Activated naive CD8-positive, alpha-beta T cell (primary cell): Measurements from ENCODE around the gene PSMB5.

Experiments used
- H3K27ac Mint-ChIP-seq: one replicate; pipeline ENCODE4 v1.8.0; 2021; ENCODE audit warnings: mixed read lengths
- H3K27me3 Mint-ChIP-seq: one replicate; pipeline ENCODE4 v1.8.0; 2021; ENCODE audit warnings: mixed read lengths
- H3K36me3 Mint-ChIP-seq: one replicate; pipeline ENCODE4 v1.8.0; 2021; ENCODE audit warnings: mixed read lengths
- H3K4me1 Mint-ChIP-seq: one replicate; pipeline ENCODE4 v1.8.0; 2021; ENCODE audit warnings: low read depth, mixed read lengths
- H3K4me3 Mint-ChIP-seq: one replicate; pipeline ENCODE4 v1.8.0; 2021; ENCODE audit warnings: mild to moderate bottlenecking, mixed read lengths
- H3K9me3 Mint-ChIP-seq: one replicate; pipeline ENCODE4 v1.8.0; 2021; ENCODE audit warnings: low read depth, mixed read lengths

PSMB5 gene

GRCh38 chr14:22981876-22982476 is 52.7 kb downstream of the PSMB5 start:
- Mint-ChIP-seq H3K27ac (no peak overlapping the region), H3K4me3 (peak overlapping the region; percentile 71), H3K9me3 (no peaks in the 10 kb centered on the region), H3K27me3 (no peaks in the 10 kb centered on the region), H3K36me3 (peaks cover 3% of the 10 kb centered on the region), H3K4me1 (peaks cover 6% of the 10 kb centered on the region)

- H3K9me3 Mint-ChIP-seq, result no peaks in the 10 kb centered on the region
- peaks cover 6% of the 10 kb centered on the region for H3K4me1 Mint-ChIP-seq
- peak overlapping the region; percentile 64 for H3K4me3 Mint-ChIP-seq
- H3K27ac Mint-ChIP-seq, result no peak overlapping the region
- peaks cover 3% of the 10 kb centered on the region for H3K36me3 Mint-ChIP-seq
- no peaks in the 10 kb centered on the region for H3K27me3 Mint-ChIP-seq
Observed at GRCh38 chr14:22981090-22981875, 53.4 kb downstream of the PSMB5 start.

GRCh38 chr14:22980672-22981089 is 54.0 kb downstream of the PSMB5 start:
- no peak overlapping the region for H3K27ac Mint-ChIP-seq
- no peaks in the 10 kb centered on the region for H3K9me3 Mint-ChIP-seq
- H3K4me1 Mint-ChIP-seq, result peaks cover 6% of the 10 kb centered on the region
- no peaks in the 10 kb centered on the region for H3K27me3 Mint-ChIP-seq
- peaks cover 3% of the 10 kb centered on the region for H3K36me3 Mint-ChIP-seq
- H3K4me3 Mint-ChIP-seq, result peak overlapping the region; percentile 79

GRCh38 chr14:22979748-22980392 is 54.8 kb downstream of the PSMB5 start:
- Mint-ChIP-seq H3K27me3 (no peaks in the 10 kb centered on the region), H3K4me1 (peaks cover 6% of the 10 kb centered on the region), H3K36me3 (no peaks in the 10 kb centered on the region), H3K4me3 (peak overlapping the region; percentile 79), H3K27ac (peak overlapping the region; percentile 41), H3K9me3 (no peaks in the 10 kb centered on the region)

- Mint-ChIP-seq H3K27me3 (no peaks in the 10 kb centered on the region), H3K27ac (no peak overlapping the region), H3K4me3 (no peak overlapping the region), H3K4me1 (peaks cover 6% of the 10 kb centered on the region), H3K9me3 (no peaks in the 10 kb centered on the region), H3K36me3 (no peaks in the 10 kb centered on the region)
Observed at GRCh38 chr14:22978981-22979671, 55.6 kb downstream of the PSMB5 start.

GRCh38 chr14:22978487-22978837 is 56.2 kb downstream of the PSMB5 start:
- Mint-ChIP-seq H3K27ac (no peak overlapping the region), H3K27me3 (no peaks in the 10 kb centered on the region), H3K4me1 (peaks cover 6% of the 10 kb centered on the region), H3K36me3 (no peaks in the 10 kb centered on the region), H3K4me3 (no peak overlapping the region), H3K9me3 (no peaks in the 10 kb centered on the region)

GRCh38 chr14:22977684-22978486 is 56.8 kb downstream of the PSMB5 start:
- H3K4me1 Mint-ChIP-seq, result peaks cover 6% of the 10 kb centered on the region
- no peak overlapping the region for H3K27ac Mint-ChIP-seq
- H3K27me3 Mint-ChIP-seq, result no peaks in the 10 kb centered on the region
- no peaks in the 10 kb centered on the region for H3K9me3 Mint-ChIP-seq
- H3K36me3 Mint-ChIP-seq, result no peaks in the 10 kb centered on the region
- no peak overlapping the region for H3K4me3 Mint-ChIP-seq

GRCh38 chr14:22977434-22977683 is 57.3 kb downstream of the PSMB5 start:
- Mint-ChIP-seq H3K4me1 (peaks cover 6% of the 10 kb centered on the region), H3K27me3 (no peaks in the 10 kb centered on the region), H3K27ac (no peak overlapping the region), H3K9me3 (no peaks in the 10 kb centered on the region), H3K36me3 (no peaks in the 10 kb centered on the region), H3K4me3 (no peak overlapping the region)

- H3K36me3 Mint-ChIP-seq, result no peaks in the 10 kb centered on the region
- H3K27ac Mint-ChIP-seq, result no peak overlapping the region
- peaks cover 6% of the 10 kb centered on the region for H3K4me1 Mint-ChIP-seq
- H3K27me3 Mint-ChIP-seq, result no peaks in the 10 kb centered on the region
- H3K4me3 Mint-ChIP-seq, result no peak overlapping the region
- H3K9me3 Mint-ChIP-seq, result no peaks in the 10 kb centered on the region
Observed at GRCh38 chr14:22976620-22977433, 57.9 kb downstream of the PSMB5 start.
